Measurements from ENCODE around the gene MPV17L. TPM values are rescaled to one million over a fixed set of nuclear protein-coding genes. Genes with fewer than 3 reads are reported as not detected.
"Not testable (repeated sequence)": the region's sequence is repeated elsewhere in the genome, so short reads cannot be mapped to it uniquely, and the experiment has no call there.

The MPV17L gene
- total RNA-seq, 1 experiment from 2014 or later, result 0.11 TPM

DNA sequence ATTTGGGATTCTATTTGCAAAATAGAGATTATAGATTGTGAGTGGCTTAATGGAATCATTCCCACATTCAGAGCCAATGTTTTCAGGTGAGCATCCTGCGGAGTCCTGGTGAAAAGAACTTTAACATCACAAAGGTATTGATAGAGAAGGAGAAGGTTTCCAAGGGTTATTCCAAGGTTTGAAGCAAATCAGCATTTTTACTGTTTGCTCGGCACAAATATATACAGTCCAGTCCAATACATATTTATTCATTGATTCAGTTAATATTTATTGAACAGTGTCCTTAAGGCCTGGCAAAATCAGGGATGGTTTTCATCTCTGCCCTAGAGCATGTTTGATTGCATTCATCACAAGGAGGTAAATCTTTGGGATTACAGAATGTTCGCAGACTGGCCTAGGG lies 6.4 kb downstream of the MPV17L start:
- H3F3A ChIP-seq (ENCODE audit: insufficient read depth, low read depth), result peaks cover 15% of the 10 kb centered on the region; the same call in 1 of the 2 replicates
- H3K9me2 ChIP-seq (ENCODE audit: insufficient read depth), result no peaks in the 10 kb centered on the region
- POLR2A ChIA-PET (ENCODE audit: unreplicated experiment), result interaction anchor here (0.6 kb wide), 1 partner anchor 1464 kb away, joined by 6 read pairs; no protein-coding TSS in a partner anchor
- peaks cover 9% of the 10 kb centered on the region for H3K4me1 ChIP-seq (replicated peaks; ENCODE audit: insufficient read depth)
- CTCF ChIA-PET, result no interaction called here
- no peaks in the 10 kb centered on the region for H3K9me3 ChIP-seq (ENCODE audit: insufficient read depth, low read depth)
- H3K4me2 ChIP-seq, result no peak overlapping the region
- intact Hi-C loops (cut with micrococcal nuclease; ENCODE audit: unreplicated experiment), result no loop called here
- H3K27me3 ChIP-seq (ENCODE audit: insufficient read depth, low read depth), result no peaks in the 10 kb centered on the region
- H3K27ac ChIP-seq, result no peak overlapping the region
- no peak for DNase-seq
- H2AFZ ChIP-seq, result no peak overlapping the region
- no peaks in the 10 kb centered on the region for H4K20me1 ChIP-seq (ENCODE audit: insufficient read depth)
- BruUV-seq (replicated peaks), result no TSS peak
- no peaks in the 10 kb centered on the region for H3K36me3 ChIP-seq (ENCODE audit: low read depth)
- no peak for TF ChIP-seq CTCF (conservative IDR thresholded peaks at IDR 0.05)
- no peak for TF ChIP-seq EZH2 (IDR thresholded peaks at IDR 0.05; ENCODE audit: low read depth)
- H3K79me2 ChIP-seq (ENCODE audit: low read depth), result no peaks in the 10 kb centered on the region
- no peak overlapping the region for H3K4me3 ChIP-seq

DNA sequence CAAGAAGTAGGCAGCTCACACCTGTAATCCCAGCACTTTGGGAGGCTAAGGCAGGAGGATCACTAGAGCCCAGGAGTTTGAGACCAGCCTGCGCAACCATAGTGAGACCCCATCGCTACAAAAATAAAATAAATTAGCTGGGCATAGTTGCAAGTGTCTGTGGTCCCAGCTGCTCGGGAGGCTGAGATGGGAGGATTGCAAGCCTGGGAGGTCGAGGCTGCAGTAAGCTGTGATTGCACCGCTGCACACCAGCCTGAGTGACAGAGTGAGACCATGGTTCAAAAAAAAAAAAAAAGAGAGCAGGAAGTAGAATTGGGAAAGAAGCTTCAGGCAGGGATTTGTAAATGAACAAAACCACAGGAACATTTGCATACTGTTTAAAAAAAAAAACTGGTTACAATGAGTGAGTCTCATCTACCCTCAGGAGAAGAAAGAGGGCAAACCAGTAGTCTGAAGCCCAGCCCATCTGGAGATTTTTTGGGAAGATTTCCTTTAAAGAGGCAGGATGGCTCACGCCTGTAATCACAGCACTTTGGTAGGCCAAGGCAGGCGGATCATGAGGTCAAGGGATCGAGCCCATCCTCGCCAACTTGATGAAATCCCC lies 7.9 kb downstream of the MPV17L start:
- no TSS peak for BruUV-seq (replicated peaks)
- no peak overlapping the region for H3K4me3 ChIP-seq
- no peaks in the 10 kb centered on the region for H3K9me2 ChIP-seq (ENCODE audit: insufficient read depth)
- CTCF ChIA-PET, result interaction anchor here (0.7 kb wide), 1 partner anchor 64 kb away, joined by 3 read pairs; no protein-coding TSS in a partner anchor
- H3K9me3 ChIP-seq (ENCODE audit: insufficient read depth, low read depth), result no peaks in the 10 kb centered on the region
- intact Hi-C loops (cut with micrococcal nuclease; ENCODE audit: unreplicated experiment), result no loop called here
- peaks cover 9% of the 10 kb centered on the region for H3K4me1 ChIP-seq (replicated peaks; ENCODE audit: insufficient read depth)
- POLR2A ChIA-PET (ENCODE audit: unreplicated experiment), result interaction anchor here (0.6 kb wide), 1 partner anchor 54 kb away, joined by 8 read pairs; no protein-coding TSS in a partner anchor
- H3K27me3 ChIP-seq (ENCODE audit: insufficient read depth, low read depth), result no peaks in the 10 kb centered on the region
- H4K20me1 ChIP-seq (ENCODE audit: insufficient read depth), result no peaks in the 10 kb centered on the region
- H3K4me2 ChIP-seq, result peak overlapping the region; percentile 16; the same call in 1 of the 2 replicates
- no peak overlapping the region for H2AFZ ChIP-seq
- no peak for TF ChIP-seq CTCF (conservative IDR thresholded peaks at IDR 0.05)
- TF ChIP-seq EZH2 (IDR thresholded peaks at IDR 0.05; ENCODE audit: low read depth), result no peak
- peaks cover 15% of the 10 kb centered on the region; the same call in 1 of the 2 replicates for H3F3A ChIP-seq (ENCODE audit: insufficient read depth, low read depth)
- H3K36me3 ChIP-seq (ENCODE audit: low read depth), result no peaks in the 10 kb centered on the region
- DNase-seq, result peak; percentile 25 to 81
- H3K27ac ChIP-seq, result peak overlapping the region; percentile 32
- no peaks in the 10 kb centered on the region for H3K79me2 ChIP-seq (ENCODE audit: low read depth)

- H3K9me2 ChIP-seq (ENCODE audit: insufficient read depth); H3K9me3 ChIP-seq (ENCODE audit: insufficient read depth, low read depth); CTCF ChIA-PET; POLR2A ChIA-PET (ENCODE audit: unreplicated experiment); H3K36me3 ChIP-seq (ENCODE audit: low read depth); BruUV-seq (replicated peaks); intact Hi-C loops (cut with micrococcal nuclease; ENCODE audit: unreplicated experiment); H3K4me3 ChIP-seq; H2AFZ ChIP-seq; H4K20me1 ChIP-seq (ENCODE audit: insufficient read depth); H3K79me2 ChIP-seq (ENCODE audit: low read depth); H3K27me3 ChIP-seq (ENCODE audit: insufficient read depth, low read depth); H3K4me1 ChIP-seq (replicated peaks; ENCODE audit: insufficient read depth): not testable (repeated sequence)
- peak in 1 of 2 experiments; percentile 46 for DNase-seq
- Histone ChIP-seq H3K4me2 (peak overlapping the region; percentile 16; the same call in 1 of the 2 replicates), H3K27ac (peak overlapping the region; percentile 32), H3F3A (ENCODE audit: insufficient read depth, low read depth) (peaks cover 15% of the 10 kb centered on the region; the same call in 1 of the 2 replicates)
Observed at GRCh38 chr16:15404091-15404490, 8.5 kb downstream of the MPV17L start.

Data from PC-9 (cell line).